Common myeloid progenitor, CD34-positive (primary cell): Measurements from ENCODE around the gene PAFAH2.

Experiments
- CTCF ChIA-PET: fragments of 350-600 bp; sonication (Branson Sonifier 250); formaldehyde crosslinking; loops from one replicate; lab custom pipeline; 2021; ENCODE audit warnings: antibody characterized with exemption; lab: Charles Lee
- POLR2A ChIA-PET: fragments of 350-600 bp; sonication (Branson Sonifier 250); formaldehyde crosslinking; loops from one replicate; lab custom pipeline; 2021; ENCODE audit warnings: antibody characterized with exemption; lab: Charles Lee
- DNase-seq, 3 donors: peaks; one replicate each; pipeline versions ENCODE4 v3.0.0 to v3.0.0-alpha.2; 2013
- H3K27ac ChIP-seq, 2 experiments: 1 replicate in 1 of 2; 2 replicates in 1 of 2; pipeline ENCODE4 v1.7.0; 2013; ENCODE audit warnings: inconsistent platforms in 2 of 2, low read length in 2 of 2, mild to moderate bottlenecking in 2 of 2, low read depth in 1 of 2, moderate library complexity in 1 of 2; ENCODE audit not compliant: severe bottlenecking in 2 of 2, insufficient read depth in 1 of 2, poor library complexity in 1 of 2
- H3K27me3 ChIP-seq, 5 experiments: replicated peaks in 2 of 5; 1 replicate in 3 of 5; 2 replicates in 2 of 5; pipeline versions ENCODE4 v1.6.1 to v1.7.0; 2013; ENCODE audit warnings: low read length in 4 of 5, mild to moderate bottlenecking in 2 of 5, moderate library complexity in 2 of 5, inconsistent platforms in 1 of 5; ENCODE audit not compliant: insufficient read depth in 5 of 5, control insufficient read depth in 4 of 5
- H3K36me3 ChIP-seq, 4 experiments: 1 replicate in 2 of 4; 2 replicates in 2 of 4; pipeline versions ENCODE4 v1.6.1 to v1.7.0; 2013; ENCODE audit warnings: low read length in 3 of 4, control low read depth in 1 of 4, mild to moderate bottlenecking in 1 of 4; ENCODE audit not compliant: control insufficient read depth in 4 of 4, insufficient read depth in 4 of 4
- H3K4me1 ChIP-seq, 4 experiments: 1 replicate in 3 of 4; 2 replicates in 1 of 4; pipeline versions ENCODE4 v1.6.1 to v1.7.1; 2013; ENCODE audit warnings: low read length in 3 of 4, mild to moderate bottlenecking in 3 of 4, control low read depth in 1 of 4, inconsistent platforms in 1 of 4, moderate library complexity in 1 of 4; ENCODE audit not compliant: control insufficient read depth in 4 of 4, insufficient read depth in 4 of 4; ENCODE audit errors: control extremely low read depth in 1 of 4
- H3K4me3 ChIP-seq, 7 experiments: 1 replicate in 4 of 7; 2 replicates in 3 of 7; pipeline versions ENCODE4 v1.5.1 to v1.7.0; 2013; ENCODE audit warnings: mild to moderate bottlenecking in 7 of 7, low read length in 6 of 7, moderate library complexity in 6 of 7, inconsistent platforms in 2 of 7, low read depth in 2 of 7, control low read depth in 1 of 7; ENCODE audit not compliant: insufficient read depth in 4 of 7, control insufficient read depth in 1 of 7; ENCODE audit errors: extremely low read depth in 1 of 7
- H3K9me3 ChIP-seq, 5 experiments: 1 replicate in 4 of 5; 2 replicates in 1 of 5; pipeline versions ENCODE4 v1.6.1 to v1.7.1; 2013; ENCODE audit warnings: low read length in 4 of 5, mild to moderate bottlenecking in 2 of 5, inconsistent platforms in 1 of 5, low read depth in 1 of 5, moderate library complexity in 1 of 5; ENCODE audit not compliant: control insufficient read depth in 4 of 5, insufficient read depth in 2 of 5; ENCODE audit errors: control extremely low read depth in 1 of 5
- WGBS: methylation state at CpG from one replicate; pipeline ENCODE4 v1.1.5; 2013; ENCODE audit not compliant: insufficient coverage; 5-methylcytosine and 5-hydroxymethylcytosine counted together

The PAFAH2 gene

GRCh38 chr1:26025517-26025916, 27.7 kb upstream of the PAFAH2 start:
- no peak for DNase-seq
- H3K4me3 ChIP-seq, result no peak overlapping the region
- CTCF ChIA-PET, result interaction anchor here (1.3 to 1.5 kb wide), 2 partner anchors 10 to 12 kb away, joined by 3 read pairs; no protein-coding TSS in a partner anchor
- POLR2A ChIA-PET, result no interaction called here
- peaks cover 0 to 22% (median 0%) of the 10 kb centered on the region in 4 experiments for H3K4me1 ChIP-seq
- peaks cover 0 to 9% (median 0%) of the 10 kb centered on the region in 5 experiments for H3K27me3 ChIP-seq
- no peaks in the 10 kb centered on the region for H3K9me3 ChIP-seq
- H3K36me3 ChIP-seq, result no peaks in the 10 kb centered on the region
- WGBS, result 100% methylated on average over 4 of the region's 5 CpGs
- H3K27ac ChIP-seq, result no peak overlapping the region

DNA sequence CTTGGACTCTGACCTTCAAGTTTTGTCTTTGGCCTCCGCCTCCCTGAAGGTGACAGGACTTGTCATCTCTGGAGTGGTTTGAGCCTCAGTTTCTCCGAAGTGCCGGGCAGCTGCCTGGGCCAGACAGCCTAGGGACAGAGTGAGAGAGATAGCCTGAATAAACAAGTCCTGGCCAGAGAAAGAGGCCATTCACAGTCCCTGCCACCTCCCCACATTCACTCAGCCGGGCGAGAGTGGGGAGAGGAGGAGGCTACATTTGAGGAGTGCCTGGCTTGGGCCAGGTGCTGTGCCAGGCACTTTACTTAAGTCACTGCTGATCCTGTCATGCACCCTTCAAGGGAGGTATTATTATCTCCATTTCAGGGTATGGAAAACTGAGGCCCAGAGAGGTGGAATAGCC, 27.2 kb upstream of the PAFAH2 start:
- H3K4me1 ChIP-seq, result peaks cover 0 to 26% (median under 1%) of the 10 kb centered on the region in 4 experiments
- ChIA-PET POLR2A (no interaction called here), CTCF (interaction anchor here (1.3 to 1.8 kb wide), 2 partner anchors 9 to 11 kb away, joined by 3 to 7 read pairs; no protein-coding TSS in a partner anchor)
- no peaks in the 10 kb centered on the region for H3K36me3 ChIP-seq
- H3K27me3 ChIP-seq, result peaks cover 0 to 9% (median 0%) of the 10 kb centered on the region in 5 experiments
- 83% methylated on average over 1 of the region's 5 CpGs for WGBS
- H3K4me3 ChIP-seq, result no peak overlapping the region
- no peaks in the 10 kb centered on the region for H3K9me3 ChIP-seq
- no peak overlapping the region for H3K27ac ChIP-seq
- no peak for DNase-seq

GRCh38 chr1:26023826-26024225, 26.0 kb upstream of the PAFAH2 start:
- CTCF ChIA-PET, result interaction anchor here (1.5 to 1.8 kb wide), 2 partner anchors 10 to 128 kb away, joined by 4 to 7 read pairs; no protein-coding TSS in a partner anchor
- no peaks in the 10 kb centered on the region for H3K36me3 ChIP-seq
- POLR2A ChIA-PET, result no interaction called here
- H3K9me3 ChIP-seq, result no peaks in the 10 kb centered on the region
- DNase-seq, result no peak
- 95% methylated on average over 4 of the region's 5 CpGs for WGBS
- peaks cover 0 to 9% (median 0%) of the 10 kb centered on the region in 5 experiments for H3K27me3 ChIP-seq
- no peak overlapping the region for H3K27ac ChIP-seq
- H3K4me1 ChIP-seq, result peaks cover 0 to 33% (median 7%) of the 10 kb centered on the region in 4 experiments
- no peak overlapping the region for H3K4me3 ChIP-seq

GRCh38 chr1:26023009-26023408, 25.1 kb upstream of the PAFAH2 start:
- DNase-seq, result no peak
- POLR2A ChIA-PET, result no interaction called here
- 97% methylated on average over 6 of the region's 13 CpGs for WGBS
- Histone ChIP-seq H3K4me1 (peaks cover 0 to 29% (median 7%) of the 10 kb centered on the region in 4 experiments), H3K36me3 (no peaks in the 10 kb centered on the region), H3K27ac (no peak overlapping the region), H3K4me3 (no peak overlapping the region), H3K9me3 (no peaks in the 10 kb centered on the region), H3K27me3 (peaks cover 0 to 9% (median 0%) of the 10 kb centered on the region in 5 experiments)
- CTCF ChIA-PET, result interaction anchor here (2.0 kb wide), 1 partner anchor 9 kb away, joined by 8 read pairs; no protein-coding TSS in a partner anchor

GRCh38 chr1:26022404-26022779, 24.5 kb upstream of the PAFAH2 start:
- Histone ChIP-seq H3K36me3 (no peaks in the 10 kb centered on the region), H3K27me3 (peaks cover 0 to 10% (median 0%) of the 10 kb centered on the region in 5 experiments), H3K27ac (no peak overlapping the region), H3K9me3 (no peaks in the 10 kb centered on the region), H3K4me1 (peaks cover 0 to 26% (median 7%) of the 10 kb centered on the region in 4 experiments), H3K4me3 (no peak overlapping the region)
- 88% methylated on average over 7 of the region's 8 CpGs for WGBS
- CTCF ChIA-PET, result interaction anchor here (1.4 to 2.0 kb wide), 2 partner anchors 10 to 11 kb away, joined by 3 to 8 read pairs; no protein-coding TSS in a partner anchor
- no peak for DNase-seq
- POLR2A ChIA-PET, result no interaction called here

- CTCF ChIA-PET, result interaction anchor here (1.4 to 2.0 kb wide), 4 partner anchors 10 to 126 kb away, joined by 3 to 8 read pairs (median 4); no protein-coding TSS in a partner anchor
- POLR2A ChIA-PET, result no interaction called here
- Histone ChIP-seq H3K36me3 (no peaks in the 10 kb centered on the region), H3K9me3 (no peaks in the 10 kb centered on the region), H3K4me3 (no peak within 1 kb of the TSS), H3K4me1 (peaks cover 0 to 32% (median 10%) of the 10 kb centered on the region in 4 experiments), H3K27me3 (peaks cover 0 to 10% (median 0%) of the 10 kb centered on the region in 5 experiments), H3K27ac (no peak within 1 kb of the TSS)
- DNase-seq, result no peak
- WGBS, result 76% methylated on average over 15 of the region's 15 CpGs
These were observed 24.0 kb upstream of the PAFAH2 start, which contains the start of gene EXTL1 for GRCh38 chr1:26021647-26022403. EXTL1 (plus strand) TSS chr1:26021775; CDS start chr1:26022647, 872 bp downstream.
